Measurements from ENCODE around the gene IRGC. TPM values are rescaled to one million over a fixed set of nuclear protein-coding genes. Genes with fewer than 3 reads are reported as not detected.

IRGC gene
- total and polyA plus RNA-seq, 2 of the 4 experiments (the other 2 are of a cell fraction): not detected

DNA sequence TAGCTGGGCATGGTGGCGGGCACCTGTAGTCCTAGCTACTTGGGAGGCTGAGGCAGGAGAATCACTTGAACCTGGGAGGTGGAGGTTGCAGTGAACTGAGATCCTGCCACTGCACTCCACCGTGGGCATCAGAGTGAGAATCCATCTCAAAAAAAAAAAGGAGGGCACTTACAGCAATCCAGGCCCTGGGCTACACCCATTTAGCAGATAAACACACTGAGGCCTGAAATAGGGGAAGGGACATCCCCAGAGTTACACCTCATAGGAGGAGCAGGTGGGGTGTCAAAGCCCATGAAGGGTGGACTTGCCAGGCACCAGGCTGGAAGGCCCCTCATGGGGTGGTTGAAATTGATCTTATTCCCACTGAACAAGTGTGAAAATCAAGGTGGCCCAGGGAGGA is 32.0 kb upstream of the IRGC start:
- Histone ChIP-seq H2AFZ (replicated peaks; ENCODE audit: low read length, poor library complexity) (no peak overlapping the region), H4K20me1 (ENCODE audit: insufficient read depth, low read length) (no peaks in the 10 kb centered on the region), H3K4me1 (ENCODE audit: control insufficient read depth, insufficient read depth, low read length) (peaks cover 2% of the 10 kb centered on the region; the same call in 1 of the 2 replicates), H3K18ac (ENCODE audit: low read depth, low read length) (no peak overlapping the region), H2AK9ac (replicated peaks; ENCODE audit: low read depth, low read length, poor library complexity) (no peak overlapping the region), H3K9me3 (ENCODE audit: control insufficient read depth, insufficient read depth, low read length) (no peaks in the 10 kb centered on the region), H3K14ac (replicated peaks; ENCODE audit: low read depth, low read length) (no peak overlapping the region), H2AK5ac (ENCODE audit: low read depth, low read length) (no peak overlapping the region), H3K27me3 (ENCODE audit: control insufficient read depth, insufficient read depth, low read length) (no peaks in the 10 kb centered on the region), H3K23ac (ENCODE audit: low read depth, low read length) (no peak overlapping the region), H3K4me3 (ENCODE audit: insufficient read depth, low read depth, low read length) (no peak overlapping the region), H3K4ac (ENCODE audit: low read depth, low read length) (no peak overlapping the region), H3K36me3 (ENCODE audit: control insufficient read depth, insufficient read depth, low read length) (no peaks in the 10 kb centered on the region), H4K5ac (ENCODE audit: low read depth, low read length) (no peak overlapping the region), H2BK120ac (ENCODE audit: low read depth, low read length) (no peak overlapping the region), H2BK20ac (ENCODE audit: low read depth, low read length) (no peak overlapping the region), H3K4me2 (ENCODE audit: low read depth, low read length) (no peak overlapping the region), H2BK15ac (ENCODE audit: low read depth, low read length) (no peak overlapping the region), H4K91ac (ENCODE audit: insufficient read depth, low read depth, low read length) (no peak overlapping the region), H3K27ac (ENCODE audit: insufficient read depth, low read length) (no peak overlapping the region), H3K79me1 (ENCODE audit: low read depth in 1 of 2, low read length in 2 of 2) (no peaks in the 10 kb centered on the region), H4K8ac (ENCODE audit: low read depth in 2 of 2, low read length in 2 of 2) (no peak overlapping the region), H2BK5ac (ENCODE audit: low read depth, low read length, poor library complexity, severe bottlenecking) (no peak overlapping the region), H3K9ac (ENCODE audit: low read depth, low read length) (no peak overlapping the region), H3K9me1 (ENCODE audit: insufficient read depth, low read length) (no peaks in the 10 kb centered on the region), H3K56ac (ENCODE audit: extremely low read depth, insufficient read depth, low read length) (no peak overlapping the region)
- ChIA-PET POLR2A (ENCODE audit: unreplicated experiment) (no interaction called here), CTCF (no interaction called here)
- dilution Hi-C loops (cut with HindIII; ENCODE audit: low sequenced_read_pairs, unreplicated experiment) (no loop called here), intact Hi-C loops (cut with micrococcal nuclease) (no loop called here), in situ Hi-C loops (cut with MboI; ENCODE audit: low sequenced_read_pairs) (no loop called here)
- DNase-seq (no peak), ATAC-seq (ENCODE audit: low read depth) (no peak)
- BruUV-seq (replicated peaks): no TSS peak
- TF ChIP-seq NFE2L2 (IDR thresholded peaks at IDR 0.05; ENCODE audit: low read depth, low read length): no peak
- TF ChIP-seq POLR2A (IDR thresholded peaks at IDR 0.05; ENCODE audit: low read depth, low read length): no peak
- TF ChIP-seq FOS (IDR thresholded peaks at IDR 0.05; ENCODE audit: low read depth, low read length): no peak
- TF ChIP-seq MXI1 (IDR thresholded peaks at IDR 0.05; ENCODE audit: borderline replicate concordance, low read depth, low read length): no peak
- no peak for TF ChIP-seq MAFK (IDR thresholded peaks at IDR 0.05; ENCODE audit: low read depth, low read length)
- TF ChIP-seq RAD21 (IDR thresholded peaks at IDR 0.05; ENCODE audit: low read length): no peak
- TF ChIP-seq, protein P1, sequence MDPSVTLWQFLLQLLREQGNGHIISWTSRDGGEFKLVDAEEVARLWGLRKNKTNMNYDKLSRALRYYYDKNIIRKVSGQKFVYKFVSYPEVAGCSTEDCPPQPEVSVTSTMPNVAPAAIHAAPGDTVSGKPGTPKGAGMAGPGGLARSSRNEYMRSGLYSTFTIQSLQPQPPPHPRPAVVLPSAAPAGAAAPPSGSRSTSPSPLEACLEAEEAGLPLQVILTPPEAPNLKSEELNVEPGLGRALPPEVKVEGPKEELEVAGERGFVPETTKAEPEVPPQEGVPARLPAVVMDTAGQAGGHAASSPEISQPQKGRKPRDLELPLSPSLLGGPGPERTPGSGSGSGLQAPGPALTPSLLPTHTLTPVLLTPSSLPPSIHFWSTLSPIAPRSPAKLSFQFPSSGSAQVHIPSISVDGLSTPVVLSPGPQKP (IDR thresholded peaks at IDR 0.05; ENCODE audit: borderline replicate concordance, low read depth, low read length): no peak
- TF ChIP-seq CTCF (conservative IDR thresholded peaks at IDR 0.05; ENCODE audit: low read depth, low read length): no peak
- no peak for TF ChIP-seq CEBPB (IDR thresholded peaks at IDR 0.05; ENCODE audit: low read depth, low read length)
- 40% methylated on average over 1 of the region's 2 CpGs; no CpG with 5 or more reads in 1 of the 2 experiments for WGBS, 2 experiments (ENCODE audit: extremely low coverage in 2 of 2, insufficient read length in 1 of 2)

All from IMR-90 (cell line).